OCI-LY3 (cell line): ENCODE measurements around the gene TICRR.

Source experiments
- EZH2phosphoT487 ChIP-seq: fragments of 200-600 bp; shearing (Covaris generic); IDR thresholded peaks from 2 replicates; pipeline ENCODE4 v1.6.1; 2018; ENCODE audit warnings: antibody characterized with exemption, mixed run types, low read depth
- TF ChIP-seq, protein P1 (sequence below): fragments of 200-600, 300-600 bp; sonication (generic); IDR thresholded peaks from 2 replicates; pipeline ENCODE4 v1.5.1; 2014; ENCODE audit warnings: antibody characterized with exemption, low read length, low read depth

DNA sequence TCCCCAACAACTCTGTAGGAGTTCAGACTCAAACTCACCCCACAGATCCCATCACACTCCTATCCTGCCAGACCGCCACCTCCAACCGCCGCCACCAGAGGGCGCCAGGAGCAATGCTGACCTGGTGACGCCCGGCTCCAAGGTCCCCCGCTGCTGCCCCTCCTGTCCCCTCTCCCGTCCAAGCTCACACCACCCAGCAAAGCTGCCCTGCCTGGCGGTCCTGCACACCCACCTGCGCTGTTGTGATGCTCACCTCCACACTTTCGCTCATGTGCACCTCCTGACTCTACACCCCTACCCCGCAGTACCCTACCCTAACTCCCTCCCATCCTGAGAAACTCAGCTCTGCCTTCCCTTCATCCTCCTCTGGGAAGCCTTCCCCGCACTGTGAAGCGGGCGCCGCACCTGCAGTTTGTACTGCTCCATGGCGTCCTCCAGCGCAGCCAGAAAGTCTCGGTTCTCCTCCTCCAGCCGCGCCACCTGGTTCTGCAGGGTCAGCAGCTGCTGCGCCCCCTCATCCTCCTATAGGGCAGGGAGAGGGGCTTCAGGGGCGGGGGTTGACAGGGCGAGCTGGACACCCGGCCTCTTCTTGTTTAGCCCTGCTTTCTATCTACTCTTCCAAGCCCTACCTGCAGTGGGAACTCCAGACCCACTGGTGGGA, 72.1 kb downstream of the TICRR start:
- TF ChIP-seq, protein P1, sequence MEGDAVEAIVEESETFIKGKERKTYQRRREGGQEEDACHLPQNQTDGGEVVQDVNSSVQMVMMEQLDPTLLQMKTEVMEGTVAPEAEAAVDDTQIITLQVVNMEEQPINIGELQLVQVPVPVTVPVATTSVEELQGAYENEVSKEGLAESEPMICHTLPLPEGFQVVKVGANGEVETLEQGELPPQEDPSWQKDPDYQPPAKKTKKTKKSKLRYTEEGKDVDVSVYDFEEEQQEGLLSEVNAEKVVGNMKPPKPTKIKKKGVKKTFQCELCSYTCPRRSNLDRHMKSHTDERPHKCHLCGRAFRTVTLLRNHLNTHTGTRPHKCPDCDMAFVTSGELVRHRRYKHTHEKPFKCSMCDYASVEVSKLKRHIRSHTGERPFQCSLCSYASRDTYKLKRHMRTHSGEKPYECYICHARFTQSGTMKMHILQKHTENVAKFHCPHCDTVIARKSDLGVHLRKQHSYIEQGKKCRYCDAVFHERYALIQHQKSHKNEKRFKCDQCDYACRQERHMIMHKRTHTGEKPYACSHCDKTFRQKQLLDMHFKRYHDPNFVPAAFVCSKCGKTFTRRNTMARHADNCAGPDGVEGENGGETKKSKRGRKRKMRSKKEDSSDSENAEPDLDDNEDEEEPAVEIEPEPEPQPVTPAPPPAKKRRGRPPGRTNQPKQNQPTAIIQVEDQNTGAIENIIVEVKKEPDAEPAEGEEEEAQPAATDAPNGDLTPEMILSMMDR, result peak; percentile 70
- TF ChIP-seq EZH2phosphoT487, result no peak
